Sigmoid colon (tissue), 4 donors: ENCODE results near the gene BCL2L15.

ENCODE experiments used
- CTCF ChIP-seq, 4 experiments: fragments of 450-650 bp in 3 of 4; fragments of 200-600 bp in 1 of 4; IDR thresholded peaks; one replicate each; pipeline ENCODE4 v1.5.1; 2016 to 2019; ENCODE audit warnings: antibody characterized with exemption in 4 of 4, mild to moderate bottlenecking in 3 of 4, moderate library complexity in 2 of 4
- EP300 ChIP-seq, 4 donors: sonication (generic); formaldehyde crosslinking; IDR thresholded peaks; one replicate each; pipeline ENCODE4 v1.6.1; 2017; ENCODE audit warnings: antibody characterized with exemption in 4 of 4
- POLR2A ChIP-seq, 2 donors: fragments of 450-650 bp; IDR thresholded peaks; one replicate each; pipeline ENCODE4 v1.6.1; 2016; ENCODE audit warnings: antibody characterized with exemption in 2 of 2, mild to moderate bottlenecking in 2 of 2, moderate library complexity in 2 of 2

GRCh38 chr1:113918243-113918642, 30.9 kb upstream of the BCL2L15 start:
- TF ChIP-seq CTCF (IDR thresholded peaks at IDR 0.05) (no peak), EP300 (IDR thresholded peaks at IDR 0.05) (no peak), POLR2A (IDR thresholded peaks at IDR 0.05) (no peak)
